Measurements from ENCODE around the gene IFT57. TPM values are rescaled to one million over a fixed set of nuclear protein-coding genes. Genes with fewer than 3 reads are reported as not detected.

IFT57 gene
- total and polyA plus RNA-seq, 12 donors = 5.9 to 29.5 (median 20.4) TPM

DNA sequence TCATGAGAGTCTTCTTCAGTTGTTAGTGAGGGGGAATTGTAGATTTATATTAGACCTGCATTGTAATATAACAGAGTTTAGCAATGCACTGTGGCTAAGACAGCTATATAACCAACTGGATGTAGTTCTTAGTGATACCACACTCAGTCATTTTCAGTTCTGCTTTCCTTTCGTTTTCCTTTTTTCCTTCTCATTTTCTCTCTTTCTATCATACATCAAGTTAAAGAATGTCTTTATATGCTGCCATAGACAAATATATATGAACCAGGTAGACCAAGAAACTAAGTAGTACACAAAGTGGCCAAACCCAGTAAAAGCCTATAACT, 87.7 kb downstream of the IFT57 start:
- intact Hi-C loops (cut with DNase I) = no loop called here

DNA sequence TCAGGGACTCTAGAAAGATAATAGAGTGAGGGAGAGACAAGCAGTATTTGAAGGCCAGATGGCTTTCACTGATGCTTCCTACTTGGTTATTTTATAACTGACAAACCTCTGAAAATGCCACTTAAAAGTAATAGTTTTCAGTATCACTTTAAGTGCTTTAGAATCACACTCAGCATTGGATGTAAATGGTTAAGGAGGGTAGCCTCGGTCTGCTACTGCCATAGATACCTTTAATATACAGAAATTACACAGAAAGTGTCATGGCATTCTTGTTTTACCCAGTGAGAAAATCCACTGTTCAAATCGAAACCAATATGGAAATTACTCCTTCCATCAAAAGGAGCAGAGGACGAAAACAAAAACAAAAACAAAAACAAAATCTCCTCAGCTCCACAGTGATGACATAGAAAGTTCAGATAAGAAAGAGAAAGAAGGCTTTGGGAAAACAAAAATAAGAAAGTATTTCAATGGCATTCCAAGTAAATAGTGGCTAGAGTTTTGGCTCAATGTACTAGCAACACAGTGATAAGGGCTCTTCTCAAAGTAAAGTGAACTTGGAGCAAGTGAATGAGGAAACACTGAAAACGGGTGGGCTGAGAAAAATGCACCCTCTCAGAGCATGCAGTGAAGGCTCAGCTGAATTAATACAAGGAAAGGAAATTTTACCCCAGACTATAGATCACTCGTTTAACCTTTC, 88.2 kb downstream of the IFT57 start:
- no peak for ATAC-seq
- no peaks in the 10 kb centered on the region for H3K9me3 ChIP-seq
- H3K4me1 ChIP-seq = peaks cover 0 to 43% (median 7%) of the 10 kb centered on the region in 9 donors
- H3K36me3 ChIP-seq = no peaks in the 10 kb centered on the region
- H3K27ac ChIP-seq = peak overlapping the region in 1 of 10 donors; percentile 24
- no peak overlapping the region for H3K4me3 ChIP-seq
- no peaks in the 10 kb centered on the region for H3K27me3 ChIP-seq
- no peak for TF ChIP-seq CTCF (IDR thresholded peaks at IDR 0.05)
- no peak for DNase-seq
- intact Hi-C loops (cut with DNase I) = no loop called here
- WGBS, 2 donors = 63 to 75% methylated on average over 5 of the region's 5 CpGs

More for the DNA sequence above, 87.7 kb downstream of the IFT57 start:
- WGBS, 2 donors = 80 to 81% methylated on average over 1 of the region's 1 CpG
- Histone ChIP-seq H3K27me3 (no peaks in the 10 kb centered on the region), H3K4me3 (no peak overlapping the region), H3K27ac (peak overlapping the region in 1 of 10 donors; percentile 24), H3K9me3 (no peaks in the 10 kb centered on the region), H3K36me3 (no peaks in the 10 kb centered on the region), H3K4me1 (peaks cover 0 to 43% (median 7%) of the 10 kb centered on the region in 9 donors)
- TF ChIP-seq CTCF (IDR thresholded peaks at IDR 0.05) = no peak
- DNase-seq (no peak), ATAC-seq (no peak)

DNA sequence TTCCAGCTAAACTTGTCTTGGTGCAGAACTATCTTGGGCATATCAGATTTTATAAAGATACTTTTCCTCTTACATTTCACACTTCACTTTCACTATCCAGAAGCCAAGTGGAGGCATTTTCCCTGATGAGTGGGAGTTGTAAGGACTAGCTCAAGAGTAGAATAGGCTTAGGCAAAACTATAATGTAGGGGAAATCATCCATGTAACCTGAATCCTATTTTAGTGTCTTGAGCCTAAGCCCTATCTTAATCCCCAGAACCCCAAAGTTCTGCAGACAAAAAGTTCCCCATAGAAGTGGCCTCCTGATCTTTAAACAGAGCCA, 89.2 kb downstream of the IFT57 start:
- no peak for DNase-seq
- peaks cover 0 to 45% (median 7%) of the 10 kb centered on the region in 9 donors for H3K4me1 ChIP-seq
- no peak for TF ChIP-seq CTCF (IDR thresholded peaks at IDR 0.05)
- no peak for ATAC-seq
- H3K4me3 ChIP-seq = peak overlapping the region in 1 of 10 donors; percentile 2
- H3K36me3 ChIP-seq = no peaks in the 10 kb centered on the region
- intact Hi-C loops (cut with DNase I) = no loop called here
- no peaks in the 10 kb centered on the region for H3K9me3 ChIP-seq
- no peaks in the 10 kb centered on the region for H3K27me3 ChIP-seq
- H3K27ac ChIP-seq = no peak overlapping the region

DNA sequence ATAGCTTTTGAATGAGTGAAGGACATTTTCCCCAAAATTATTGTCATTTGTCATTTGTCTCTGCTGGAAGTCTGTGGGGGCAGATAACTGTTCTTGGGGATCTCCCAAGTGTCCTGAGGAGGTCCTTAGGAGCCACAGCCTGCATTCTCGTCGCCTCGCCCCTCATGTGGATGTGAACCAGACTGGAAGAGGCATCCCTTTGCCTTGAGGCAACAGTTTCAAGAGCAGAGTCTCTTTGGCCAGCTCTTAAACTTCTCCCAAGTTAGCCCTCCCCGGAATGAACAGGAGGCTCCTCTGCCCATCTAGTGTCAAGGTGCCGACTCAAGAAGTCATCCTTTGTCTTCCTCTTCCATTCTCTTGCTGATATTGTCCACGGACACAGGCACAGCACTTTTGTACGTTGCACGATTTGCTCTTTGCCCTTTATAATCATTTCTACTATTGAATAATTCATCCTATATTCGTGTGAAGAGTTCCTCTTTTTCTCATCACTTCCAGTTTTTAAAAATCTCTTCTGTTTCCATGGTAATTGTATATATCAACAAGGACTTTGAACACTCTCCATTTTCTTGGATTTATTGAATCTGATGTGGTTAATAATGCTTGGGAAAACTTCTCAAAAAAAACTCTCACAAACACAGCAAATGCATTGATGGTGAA, 90.6 kb downstream of the IFT57 start:
- 87 to 89% methylated on average over 9 of the region's 9 CpGs for WGBS, 2 donors
- no peak for ATAC-seq
- TF ChIP-seq CTCF (IDR thresholded peaks at IDR 0.05) = no peak
- Histone ChIP-seq H3K27ac (peak overlapping the region in 1 of 10 donors; percentile 53), H3K36me3 (no peaks in the 10 kb centered on the region), H3K9me3 (no peaks in the 10 kb centered on the region), H3K4me3 (no peak overlapping the region), H3K4me1 (peaks cover 0 to 57% (median 7%) of the 10 kb centered on the region in 9 donors), H3K27me3 (no peaks in the 10 kb centered on the region)
- intact Hi-C loops (cut with DNase I) = no loop called here
- DNase-seq = no peak

Measured in heart right ventricle (tissue), 16 donors.